RWPE2 (cell line): ENCODE measurements around the gene CIB4.

Source experiments
- ATAC-seq: fragments of 200-7000 bp; cut with Tn5 transposase; 3 replicates; pipeline ENCODE4 v1.9.1; 2021; ENCODE audit warnings: low read depth
- DNase-seq: peaks from one replicate; pipeline ENCODE4 v3.0.0-alpha.2; 2020; ENCODE audit warnings: low spot score
- H3K27ac ChIP-seq: fragments of 450-650 bp; 2 replicates; pipeline ENCODE4 v1.5.1; 2017; ENCODE audit warnings: mild to moderate bottlenecking; ENCODE audit not compliant: poor library complexity, severe bottlenecking
- H3K27me3 ChIP-seq: fragments of 250-450 bp; sonication (Bioruptor Pico); 2 replicates; pipeline ENCODE4 v1.5.1; 2021; ENCODE audit warnings: mild to moderate bottlenecking, moderate library complexity; ENCODE audit not compliant: insufficient read depth, poor library complexity, severe bottlenecking
- H3K36me3 ChIP-seq: fragments of 250-450 bp; sonication (Bioruptor Pico); 2 replicates; pipeline ENCODE4 v1.5.1; 2020; ENCODE audit warnings: low read depth, mild to moderate bottlenecking, moderate library complexity
- H3K4me1 ChIP-seq: fragments of 250-450 bp; sonication (Bioruptor Pico); 2 replicates; pipeline ENCODE4 v1.5.1; 2021; ENCODE audit warnings: mild to moderate bottlenecking, moderate library complexity; ENCODE audit not compliant: insufficient read depth, poor library complexity, severe bottlenecking
- H3K4me3 ChIP-seq: fragments of 250-450 bp; sonication (Bioruptor Pico); 2 replicates; pipeline ENCODE4 v1.5.1; 2021; ENCODE audit warnings: mild to moderate bottlenecking, moderate library complexity; ENCODE audit not compliant: severe bottlenecking
- H3K9me3 ChIP-seq: fragments of 250-450 bp; sonication (Bioruptor Pico); 2 replicates; pipeline ENCODE4 v1.5.1; 2021; ENCODE audit warnings: mild to moderate bottlenecking, moderate library complexity; ENCODE audit not compliant: severe bottlenecking
- CTCF ChIP-seq: fragments of 450-650 bp; IDR thresholded peaks from one replicate; pipeline ENCODE4 v1.5.1; 2017; ENCODE audit warnings: mild to moderate bottlenecking, moderate library complexity; ENCODE audit not compliant: poor library complexity, severe bottlenecking

The CIB4 gene

DNA sequence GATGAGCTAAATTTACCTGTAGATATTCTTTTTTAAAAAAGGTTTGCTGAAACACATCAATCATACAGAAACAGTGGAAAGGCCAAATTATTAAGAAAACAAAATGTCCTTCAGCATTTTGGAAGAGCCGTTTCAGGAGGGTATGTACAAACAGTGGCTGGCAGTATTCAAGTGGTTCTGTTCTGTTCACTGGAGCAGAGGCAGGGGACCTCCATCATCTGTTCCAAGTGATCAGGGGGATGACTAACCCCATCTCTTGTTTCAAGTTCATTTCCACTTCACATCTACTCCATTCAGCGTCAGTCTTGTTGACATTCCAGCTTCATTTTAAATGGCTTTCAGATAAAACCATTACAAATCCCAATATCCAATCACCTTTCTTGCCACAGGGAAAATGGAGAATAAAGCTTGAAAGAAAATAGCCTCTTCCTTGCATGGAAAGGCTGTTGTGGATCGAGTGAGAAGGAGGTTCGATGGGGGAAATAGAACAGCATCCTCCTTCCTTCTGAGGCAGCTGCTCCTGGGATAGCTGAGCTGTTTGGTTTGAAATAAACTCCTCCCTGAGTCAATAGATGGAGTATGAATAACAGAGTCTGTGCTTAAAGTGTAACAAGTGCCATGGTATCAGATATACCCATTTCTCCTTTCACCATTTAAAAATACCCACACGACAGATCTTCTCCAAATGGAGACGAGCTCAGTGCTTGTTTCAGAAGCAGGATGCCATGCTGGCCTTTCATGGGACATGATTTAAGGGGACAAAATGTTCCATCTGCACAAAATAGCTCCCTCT, 99.6 kb downstream of the CIB4 start:
- H3K27me3 ChIP-seq: no peaks in the 10 kb centered on the region
- no peaks in the 10 kb centered on the region for H3K9me3 ChIP-seq
- no peaks in the 10 kb centered on the region for H3K36me3 ChIP-seq
- no peak overlapping the region for H3K27ac ChIP-seq
- ATAC-seq: no peak
- H3K4me3 ChIP-seq: no peak overlapping the region
- DNase-seq: no peak
- no peak for TF ChIP-seq CTCF
- no peaks in the 10 kb centered on the region for H3K4me1 ChIP-seq

DNA sequence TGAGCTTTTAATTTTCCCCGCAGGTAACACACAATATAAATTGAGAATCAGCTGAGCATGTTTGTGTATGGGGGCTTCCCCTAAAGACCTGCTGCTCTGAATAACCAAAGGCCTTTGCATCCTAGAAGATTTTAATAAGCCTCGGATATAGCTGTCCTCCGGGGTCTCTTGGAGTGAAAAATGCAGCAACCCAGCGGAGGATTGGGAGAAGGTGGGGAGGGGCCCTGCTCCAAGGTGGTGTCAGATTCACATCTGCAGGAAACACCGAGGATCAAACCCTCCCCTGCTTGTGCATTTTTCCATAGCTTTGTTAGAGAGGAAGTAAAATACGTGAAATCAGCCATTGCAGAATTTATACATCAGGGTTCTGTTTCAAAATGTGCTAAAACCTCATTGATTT, 100.2 kb downstream of the CIB4 start:
- DNase-seq (no peak), ATAC-seq (no peak)
- H3K36me3 ChIP-seq: no peaks in the 10 kb centered on the region
- H3K4me1 ChIP-seq: no peaks in the 10 kb centered on the region
- H3K27ac ChIP-seq: no peak overlapping the region
- no peaks in the 10 kb centered on the region for H3K27me3 ChIP-seq
- TF ChIP-seq CTCF: no peak
- no peaks in the 10 kb centered on the region for H3K9me3 ChIP-seq
- H3K4me3 ChIP-seq: no peak overlapping the region

- ATAC-seq (no peak), DNase-seq (no peak)
- Histone ChIP-seq H3K36me3 (no peaks in the 10 kb centered on the region), H3K27me3 (no peaks in the 10 kb centered on the region), H3K4me1 (no peaks in the 10 kb centered on the region), H3K27ac (no peak overlapping the region), H3K9me3 (no peaks in the 10 kb centered on the region), H3K4me3 (no peak overlapping the region)
- TF ChIP-seq CTCF: no peak
Observed at GRCh38 chr2:26540306-26540705, 100.9 kb downstream of the CIB4 start.

GRCh38 chr2:26537826-26538475, 103.2 kb downstream of the CIB4 start:
- DNase-seq (no peak), ATAC-seq (no peak)
- H3K4me3 ChIP-seq: no peak overlapping the region
- no peaks in the 10 kb centered on the region for H3K9me3 ChIP-seq
- H3K27me3 ChIP-seq: no peaks in the 10 kb centered on the region
- no peak for TF ChIP-seq CTCF
- no peak overlapping the region for H3K27ac ChIP-seq
- H3K4me1 ChIP-seq: no peaks in the 10 kb centered on the region
- H3K36me3 ChIP-seq: no peaks in the 10 kb centered on the region
